ENCODE data around the gene SELENOF. TPM values are rescaled to one million over a fixed set of nuclear protein-coding genes. Genes with fewer than 3 reads are reported as not detected.

Gene SELENOF
- total and polyA plus RNA-seq, 2 of the 13 experiments (the other 11 are each of a cell fraction or from before 2014, with no cell fraction given) = 133 to 163 TPM

GRCh38 chr1:86914998-86915736, 1.2 kb upstream of the SELENOF start (continued):
- TF ChIP-seq ZNF609 (CRISPR knock-in tag; IDR thresholded peaks at IDR 0.05; ENCODE audit: borderline replicate concordance) (no peak), SETDB1 (CRISPR knock-in tag; IDR thresholded peaks at IDR 0.05; ENCODE audit: borderline replicate concordance) (no peak), FOXK2 (IDR thresholded peaks at IDR 0.05) (no peak), GLMP (CRISPR knock-in tag; IDR thresholded peaks at IDR 0.05; ENCODE audit: borderline replicate concordance) (no peak), KMT2A (CRISPR knock-in tag; IDR thresholded peaks at IDR 0.05) (peak; percentile 69), ZNF768 (CRISPR knock-in tag; IDR thresholded peaks at IDR 0.05) (no peak), HMG20A (CRISPR knock-in tag; IDR thresholded peaks at IDR 0.05; ENCODE audit: borderline replicate concordance) (no peak), BCL3 (CRISPR knock-in tag; IDR thresholded peaks at IDR 0.05) (no peak), ZNF101 (CRISPR knock-in tag; IDR thresholded peaks at IDR 0.05; ENCODE audit: borderline replicate concordance, low read depth) (no peak), KDM4B (CRISPR knock-in tag; IDR thresholded peaks at IDR 0.05) (no peak), NRL (CRISPR knock-in tag; IDR thresholded peaks at IDR 0.05; ENCODE audit: borderline replicate concordance) (0 out of 2 replicates have a peak, but pooled peaks have one; percentile 55), TERF1 (CRISPR knock-in tag; IDR thresholded peaks at IDR 0.05) (no peak), TBX2 (CRISPR knock-in tag; IDR thresholded peaks at IDR 0.05; ENCODE audit: borderline replicate concordance) (no peak), HNF1B (CRISPR knock-in tag; IDR thresholded peaks at IDR 0.05) (no peak), ZNF749 (CRISPR knock-in tag; IDR thresholded peaks at IDR 0.05; ENCODE audit: borderline replicate concordance) (no peak), ZNF556 (CRISPR knock-in tag; IDR thresholded peaks at IDR 0.05; ENCODE audit: borderline replicate concordance) (no peak), NFE2L2 (IDR thresholded peaks at IDR 0.05; ENCODE audit: low read length) (no peak)
